Osteoblast (primary cell): Measurements from ENCODE around the gene PTPN9. TPM values are rescaled to one million over a fixed set of nuclear protein-coding genes. Genes with fewer than 3 reads are reported as not detected.
"Not testable (repeated sequence)": the region's sequence is repeated elsewhere in the genome, so short reads cannot be mapped to it uniquely, and the experiment has no call there.

Experiments
- DNase-seq: peaks from one replicate; pipeline ENCODE4 v3.0.0; 2011; ENCODE audit warnings: low spot score, mixed read lengths; ENCODE audit not compliant: insufficient read length; ENCODE audit errors: missing footprints
- H2AFZ ChIP-seq: 2 replicates; pipeline ENCODE4 v1.6.0; 2011; ENCODE audit warnings: mild to moderate bottlenecking, low read length
- H3K27ac ChIP-seq: 2 replicates; pipeline ENCODE4 v1.5.1; 2011; ENCODE audit warnings: mild to moderate bottlenecking, low read depth, low read length, moderate library complexity
- H3K27me3 ChIP-seq: 2 replicates; pipeline ENCODE4 v1.6.0; 2012; ENCODE audit warnings: mild to moderate bottlenecking, control low read depth, inconsistent platforms, low read length, moderate library complexity; ENCODE audit not compliant: insufficient read depth
- H3K36me3 ChIP-seq: 2 replicates; pipeline ENCODE4 v1.5.1; 2011; ENCODE audit warnings: mild to moderate bottlenecking, low read length, control low read depth, moderate library complexity; ENCODE audit not compliant: insufficient read depth
- H3K4me1 ChIP-seq: 2 replicates; pipeline ENCODE4 v1.5.1; 2011; ENCODE audit warnings: mild to moderate bottlenecking, low read length, control low read depth, moderate library complexity; ENCODE audit not compliant: insufficient read depth
- H3K4me2 ChIP-seq: 2 replicates; pipeline ENCODE4 v1.6.0; 2011; ENCODE audit warnings: mild to moderate bottlenecking, low read length; ENCODE audit not compliant: insufficient read depth
- H3K4me3 ChIP-seq: fragments of 200-600 bp; sonication (generic); 3 replicates; pipeline ENCODE4 v1.5.1; 2012; ENCODE audit warnings: mild to moderate bottlenecking, low read length, inconsistent platforms; ENCODE audit not compliant: insufficient read depth
- H3K79me2 ChIP-seq: 2 replicates; pipeline ENCODE4 v1.6.0; 2012; ENCODE audit warnings: mild to moderate bottlenecking, low read length, control low read depth, inconsistent platforms; ENCODE audit not compliant: insufficient read depth
- H3K9me3 ChIP-seq: 2 replicates; pipeline ENCODE4 v1.5.1; 2011; ENCODE audit warnings: low read depth, low read length, control low read depth
- H4K20me1 ChIP-seq: 2 replicates; pipeline ENCODE4 v1.6.0; 2012; ENCODE audit warnings: mild to moderate bottlenecking, low read length, control low read depth; ENCODE audit not compliant: insufficient read depth
- total RNA-seq: library from RNA; depleted of rRNA; stranded (reverse); fragments of >200 nt; gene quantifications from 2 replicates; pipeline ENCODE4 v1.2.3, GENCODE V29; 2012
- TF ChIP-seq, protein P1 (sequence below): IDR thresholded peaks from 2 replicates; pipeline ENCODE4 v1.5.1; 2011; ENCODE audit warnings: mild to moderate bottlenecking, low read depth, low read length, moderate library complexity; ENCODE audit errors: extremely low read depth

The PTPN9 gene
- total RNA-seq, 1 donor, result 23.9 TPM

GRCh38 chr15:75583701-75584100 lies 4.6 kb upstream of the PTPN9 start:
- no peaks in the 10 kb centered on the region for H3K27me3 ChIP-seq
- peaks cover 3% of the 10 kb centered on the region for H3K4me1 ChIP-seq
- H3K4me3 ChIP-seq, result no peak overlapping the region
- peaks cover 4% of the 10 kb centered on the region for H3K36me3 ChIP-seq
- no peak for DNase-seq
- H3K27ac ChIP-seq, result no peak overlapping the region
- H2AFZ ChIP-seq, result no peak overlapping the region
- TF ChIP-seq, protein P1, sequence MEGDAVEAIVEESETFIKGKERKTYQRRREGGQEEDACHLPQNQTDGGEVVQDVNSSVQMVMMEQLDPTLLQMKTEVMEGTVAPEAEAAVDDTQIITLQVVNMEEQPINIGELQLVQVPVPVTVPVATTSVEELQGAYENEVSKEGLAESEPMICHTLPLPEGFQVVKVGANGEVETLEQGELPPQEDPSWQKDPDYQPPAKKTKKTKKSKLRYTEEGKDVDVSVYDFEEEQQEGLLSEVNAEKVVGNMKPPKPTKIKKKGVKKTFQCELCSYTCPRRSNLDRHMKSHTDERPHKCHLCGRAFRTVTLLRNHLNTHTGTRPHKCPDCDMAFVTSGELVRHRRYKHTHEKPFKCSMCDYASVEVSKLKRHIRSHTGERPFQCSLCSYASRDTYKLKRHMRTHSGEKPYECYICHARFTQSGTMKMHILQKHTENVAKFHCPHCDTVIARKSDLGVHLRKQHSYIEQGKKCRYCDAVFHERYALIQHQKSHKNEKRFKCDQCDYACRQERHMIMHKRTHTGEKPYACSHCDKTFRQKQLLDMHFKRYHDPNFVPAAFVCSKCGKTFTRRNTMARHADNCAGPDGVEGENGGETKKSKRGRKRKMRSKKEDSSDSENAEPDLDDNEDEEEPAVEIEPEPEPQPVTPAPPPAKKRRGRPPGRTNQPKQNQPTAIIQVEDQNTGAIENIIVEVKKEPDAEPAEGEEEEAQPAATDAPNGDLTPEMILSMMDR, result no peak
- H3K4me2 ChIP-seq, result no peak overlapping the region
- H3K79me2 ChIP-seq, result no peaks in the 10 kb centered on the region
- no peaks in the 10 kb centered on the region for H4K20me1 ChIP-seq
- H3K9me3 ChIP-seq, result no peaks in the 10 kb centered on the region

GRCh38 chr15:75582943-75583342 lies 3.8 kb upstream of the PTPN9 start:
- not testable (repeated sequence) for H3K4me2 ChIP-seq, H3K27me3 ChIP-seq, H4K20me1 ChIP-seq, H3K36me3 ChIP-seq, DNase-seq, H2AFZ ChIP-seq, H3K4me1 ChIP-seq, H3K27ac ChIP-seq, H3K9me3 ChIP-seq, H3K4me3 ChIP-seq, H3K79me2 ChIP-seq

DNA sequence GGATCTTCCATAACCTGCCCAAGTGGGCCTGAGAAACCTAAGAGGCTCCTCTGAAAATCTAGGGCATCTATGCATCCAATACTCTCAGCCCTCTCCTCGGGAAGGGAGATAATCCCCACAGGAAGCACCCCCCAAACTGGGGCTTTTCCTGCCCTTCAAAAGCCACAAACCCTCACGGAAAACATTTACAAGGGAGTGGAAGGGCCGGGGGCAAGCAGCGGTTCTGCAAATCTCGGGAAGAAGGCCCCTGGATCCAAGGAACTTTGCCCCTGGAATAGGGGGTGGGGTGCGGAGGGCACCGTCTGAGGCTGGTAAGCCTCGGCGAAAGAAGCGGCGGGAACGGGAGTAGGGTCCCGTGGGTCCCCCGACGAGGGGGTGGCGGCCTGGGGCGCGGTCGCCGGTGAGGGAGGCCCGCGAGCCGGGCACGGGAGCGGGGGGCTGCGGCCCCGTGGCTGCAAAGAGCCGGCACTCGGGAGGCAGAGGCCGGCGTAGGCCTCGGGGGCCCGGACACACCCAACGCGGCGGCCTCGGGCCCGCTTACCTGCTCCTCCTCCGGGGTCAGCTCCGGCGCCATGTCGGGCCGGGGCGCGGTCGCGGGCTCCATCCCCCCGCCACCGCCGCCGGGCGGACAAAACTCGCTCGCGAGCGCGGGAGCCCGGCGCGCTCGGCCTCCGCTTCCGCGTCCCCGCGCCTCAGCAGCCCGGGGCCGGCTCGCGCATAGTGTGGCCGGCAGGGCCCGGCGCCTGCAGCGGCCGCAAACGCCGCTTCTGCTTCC lies 755 bp downstream of the PTPN9 start:
- H3K27me3 ChIP-seq, result no peaks in the 10 kb centered on the region
- peak overlapping the region; percentile 86 for H2AFZ ChIP-seq
- peak; percentile 83 for DNase-seq
- no peaks in the 10 kb centered on the region for H3K9me3 ChIP-seq
- no peaks in the 10 kb centered on the region for H4K20me1 ChIP-seq
- H3K4me3 ChIP-seq, result peak overlapping the region; percentile 96
- H3K36me3 ChIP-seq, result no peaks in the 10 kb centered on the region
- peak overlapping the region; percentile 78 for H3K27ac ChIP-seq
- peaks cover 47% of the 10 kb centered on the region for H3K79me2 ChIP-seq
- H3K4me2 ChIP-seq, result peak overlapping the region; percentile 90
- peaks cover 13% of the 10 kb centered on the region for H3K4me1 ChIP-seq
- TF ChIP-seq, protein P1, result no peak

DNA sequence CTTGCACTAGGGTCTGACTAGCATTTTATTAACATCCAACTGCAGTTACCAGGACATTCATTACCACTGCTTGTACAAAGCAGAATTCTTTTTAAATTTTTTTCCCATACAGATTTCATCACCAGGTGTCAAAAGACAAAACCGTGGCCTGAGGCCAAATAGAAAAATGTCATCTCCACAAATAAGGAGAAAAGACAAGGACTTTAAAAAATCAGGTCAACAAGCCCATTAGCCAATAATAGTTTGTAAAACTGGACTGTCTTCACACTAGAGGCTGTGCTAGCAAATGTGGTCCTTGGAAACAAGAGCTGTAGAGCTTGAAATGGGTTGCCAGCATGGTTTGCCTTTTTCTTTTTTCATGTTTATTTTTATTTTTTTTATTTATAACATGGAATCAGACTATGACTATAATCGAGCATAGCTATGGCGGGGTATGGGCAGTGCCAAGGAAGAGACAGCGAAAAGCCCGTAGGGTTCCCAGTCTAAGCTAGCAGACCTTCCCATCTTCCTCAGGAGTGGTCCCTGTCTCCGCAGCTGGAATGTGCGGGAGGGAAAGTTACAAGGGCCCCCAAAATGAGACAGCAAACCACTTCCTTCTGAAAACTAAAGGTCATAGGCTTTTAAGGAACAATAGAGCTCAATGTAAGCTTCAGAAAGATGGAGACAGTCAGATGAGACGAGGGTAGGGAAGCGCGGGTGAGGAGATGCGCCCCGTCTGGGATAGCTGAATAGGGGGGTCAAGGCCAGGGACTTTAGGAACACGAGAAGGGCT lies 1.5 kb downstream of the PTPN9 start:
- H3K9me3 ChIP-seq, result no peaks in the 10 kb centered on the region
- peak overlapping the region; percentile 96 for H3K4me3 ChIP-seq
- H4K20me1 ChIP-seq, result peaks cover 7% of the 10 kb centered on the region
- H3K27me3 ChIP-seq, result no peaks in the 10 kb centered on the region
- peak overlapping the region; percentile 78 for H3K27ac ChIP-seq
- peak; percentile 38 for DNase-seq
- H3K4me2 ChIP-seq, result peak overlapping the region; percentile 90
- H3K79me2 ChIP-seq, result peaks cover 54% of the 10 kb centered on the region
- H2AFZ ChIP-seq, result peak overlapping the region; percentile 86
- TF ChIP-seq, protein P1, result no peak
- H3K4me1 ChIP-seq, result peaks cover 18% of the 10 kb centered on the region
- no peaks in the 10 kb centered on the region for H3K36me3 ChIP-seq
